SKM-1 (cell line): ENCODE measurements around the gene LCA5.
A peak's percentile ranks its signal among the peaks of the same experiment; 100 is the strongest.
"Not testable (repeated sequence)": the region's sequence is repeated elsewhere in the genome, so short reads cannot be mapped to it uniquely, and the experiment has no call there.

Experiments
- DNase-seq: peaks from one replicate; lab custom pipeline; 2025; ENCODE audit not compliant: unreplicated experiment; lab: John Stamatoyannopoulos, UW

The LCA5 gene

DNA sequence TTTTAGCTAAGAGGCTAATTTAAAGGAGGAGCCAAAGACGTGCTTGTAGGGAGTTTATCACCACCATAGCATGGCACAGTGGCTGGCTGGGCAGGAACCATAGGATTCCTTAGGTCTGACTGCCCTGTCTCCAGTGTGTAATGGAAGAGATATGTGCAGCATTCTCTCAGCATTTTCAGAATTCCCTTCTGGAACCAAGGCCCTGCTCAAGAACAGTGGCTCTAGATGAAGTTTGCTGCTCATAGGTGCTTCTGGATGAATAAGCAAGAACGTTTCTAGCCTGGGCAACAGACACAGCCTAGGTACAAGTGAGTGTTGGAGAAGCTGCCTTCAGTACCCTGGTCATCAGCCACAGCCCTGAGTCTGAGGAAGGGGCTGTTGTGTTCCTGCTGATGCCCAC lies 69.1 kb downstream of the LCA5 start:
- DNase-seq, result no peak

- DNase-seq, result no peak
Measured at GRCh38 chr6:79467716-79468115, 69.5 kb downstream of the LCA5 start.

GRCh38 chr6:79466207-79466834 lies 70.9 kb downstream of the LCA5 start:
- peak; percentile 29 for DNase-seq

GRCh38 chr6:79465381-79465780 lies 71.8 kb downstream of the LCA5 start:
- DNase-seq, result no peak

DNA sequence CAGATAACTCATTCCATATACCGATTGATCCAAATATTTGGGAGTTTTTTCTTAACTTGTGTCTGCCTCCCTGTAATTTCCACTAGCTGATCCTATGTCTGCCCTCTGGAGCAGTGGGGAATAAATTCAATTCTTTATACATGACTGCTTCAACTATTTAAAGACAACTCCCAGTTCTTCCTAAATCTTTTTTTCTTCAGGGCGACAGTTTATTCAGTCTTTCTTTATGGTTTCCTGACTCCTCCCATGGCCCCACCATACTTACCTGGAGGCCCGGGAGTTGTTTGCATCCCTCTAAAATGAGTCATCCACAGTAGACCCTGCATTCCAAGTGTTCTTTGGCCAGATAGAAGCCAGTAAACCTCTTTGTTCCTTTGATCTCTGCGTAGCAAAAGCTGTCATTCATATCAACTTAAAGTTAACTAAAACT lies 73.6 kb downstream of the LCA5 start:
- DNase-seq, result no peak

- no peak for DNase-seq
Measured at GRCh38 chr6:79461205-79461604, 76.0 kb downstream of the LCA5 start.

- DNase-seq, result no peak
Measured at GRCh38 chr6:79455446-79455845, 81.8 kb downstream of the LCA5 start.

DNA sequence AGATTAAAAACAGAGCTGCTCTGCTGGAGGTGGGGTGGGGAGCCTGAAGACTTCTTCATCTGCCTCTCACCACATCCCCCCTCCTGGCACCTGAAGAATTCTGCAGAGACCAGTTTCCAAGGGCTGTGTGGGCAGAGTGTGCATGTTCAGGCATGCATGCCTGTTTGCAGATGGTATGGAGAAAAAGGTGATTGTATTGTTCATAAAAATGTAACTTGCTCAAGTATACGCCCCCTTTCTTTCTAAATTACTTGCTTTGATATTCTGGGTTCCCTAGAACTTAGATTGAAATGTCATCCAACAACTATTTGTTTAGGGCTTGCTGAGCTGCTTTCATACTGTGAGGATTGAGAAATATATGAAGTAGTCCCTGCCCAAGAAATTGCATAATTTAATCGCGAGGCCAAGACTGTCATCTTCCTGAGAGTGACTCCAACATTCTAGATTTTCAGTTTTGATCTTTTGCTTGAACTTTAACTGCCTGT lies 83.6 kb downstream of the LCA5 start:
- no peak for DNase-seq

DNA sequence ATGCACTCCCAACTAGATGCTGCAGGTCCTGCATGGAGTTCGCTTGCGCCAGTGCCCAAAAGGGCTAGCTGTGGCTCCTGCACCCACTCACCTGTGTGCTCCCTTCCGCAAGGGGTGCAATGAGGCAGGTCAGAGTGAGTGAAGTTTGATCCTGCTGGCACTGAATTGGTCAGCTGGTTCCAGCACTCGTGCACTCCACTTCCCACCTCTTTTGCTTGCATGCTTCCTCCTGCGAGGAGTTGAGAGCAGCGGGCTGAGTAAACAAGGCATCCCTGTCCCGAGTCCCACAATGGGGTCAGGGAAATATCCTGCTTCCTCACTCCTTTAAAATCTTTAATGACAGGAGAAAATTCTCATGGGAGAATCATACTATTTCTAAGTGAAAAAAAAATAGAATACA lies 86.2 kb downstream of the LCA5 start:
- DNase-seq, result no peak

- no peak for DNase-seq
Measured at GRCh38 chr6:79446006-79446405, 91.2 kb downstream of the LCA5 start.

DNA sequence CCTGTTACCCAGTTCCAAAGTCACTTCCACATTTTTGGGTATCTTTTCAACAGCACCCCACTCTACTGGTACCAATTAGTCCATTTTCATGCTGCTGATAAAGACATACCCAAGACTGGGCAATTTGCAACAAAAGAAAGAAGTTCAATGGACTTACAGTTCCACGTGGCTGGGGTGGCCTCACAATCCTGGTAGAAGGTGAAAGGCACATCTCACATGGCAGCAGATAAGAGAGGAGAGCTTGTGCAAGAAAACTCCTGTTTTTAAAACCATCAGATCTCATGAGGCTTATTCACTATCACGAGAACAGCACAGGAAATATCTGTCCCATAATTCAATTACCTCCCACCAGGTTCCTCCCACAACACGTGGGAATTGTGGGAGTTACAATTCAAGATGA lies 93.4 kb downstream of the LCA5 start:
- not testable (repeated sequence) for DNase-seq

GRCh38 chr6:79441192-79441591 lies 96.0 kb downstream of the LCA5 start:
- no peak for DNase-seq

DNA sequence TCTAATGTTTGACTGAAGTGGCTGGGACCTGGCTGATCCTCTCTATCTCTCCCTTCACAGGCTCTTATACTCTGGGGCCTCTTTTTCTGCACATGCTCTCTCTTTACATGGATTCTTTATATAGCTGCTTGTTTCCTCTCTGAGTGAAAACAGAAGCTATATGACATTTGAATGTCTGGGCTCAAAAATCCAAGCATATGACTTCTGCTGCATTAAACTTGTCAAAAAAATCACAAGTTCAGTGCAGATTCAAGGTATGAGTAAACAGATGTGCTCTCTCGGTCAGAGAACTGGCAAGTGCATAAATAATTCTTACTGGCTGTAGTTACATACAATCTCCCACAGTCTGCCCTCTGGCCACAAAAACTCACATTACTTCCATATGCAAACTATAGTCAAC lies 96.6 kb downstream of the LCA5 start:
- no peak for DNase-seq

DNA sequence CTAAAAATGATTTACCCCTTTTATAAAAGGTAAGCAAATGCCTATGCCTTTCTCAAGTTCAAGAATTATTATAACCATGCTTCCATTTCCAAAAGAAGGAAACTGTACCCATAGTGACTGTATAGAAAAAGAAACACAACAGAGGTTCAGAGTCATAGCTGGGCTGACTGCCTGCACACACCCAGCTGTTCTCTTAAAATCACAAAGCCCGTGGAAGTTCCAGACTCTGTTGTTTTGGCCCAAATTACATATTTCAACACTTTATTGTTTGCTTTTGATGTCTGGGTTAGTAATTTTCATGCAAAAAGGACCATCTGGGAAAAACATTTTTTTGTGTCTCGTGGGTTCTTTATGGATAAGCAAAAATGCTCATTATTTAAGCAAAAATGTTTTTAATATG lies 99.2 kb downstream of the LCA5 start:
- no peak for DNase-seq

DNA sequence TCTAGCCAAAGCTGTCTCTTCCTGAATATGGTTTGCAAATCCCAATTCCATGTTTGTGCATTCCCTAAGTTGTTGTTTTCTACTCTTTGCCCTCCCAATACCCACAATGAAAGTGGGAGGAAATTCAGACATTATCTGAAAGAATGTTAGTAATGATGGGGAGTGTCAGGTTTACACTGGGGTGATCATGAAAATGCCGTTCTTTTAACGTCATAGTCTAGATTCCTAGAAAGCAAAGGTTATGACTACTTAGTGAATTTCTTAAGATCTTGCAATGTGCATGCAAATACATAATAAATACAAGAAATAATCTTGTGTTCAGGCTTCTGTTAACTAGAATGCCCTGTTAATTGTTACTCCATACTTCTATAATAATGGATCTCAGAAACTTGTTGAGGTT lies 101.0 kb downstream of the LCA5 start:
- DNase-seq, result no peak

- no peak for DNase-seq
Measured at GRCh38 chr6:79435746-79436145, 101.5 kb downstream of the LCA5 start.
